Fibroblast of pulmonary artery (primary cell): ENCODE results near the gene MAMLD1.
A peak's percentile ranks its signal among the peaks of the same experiment; 100 is the strongest.

Experiments used
- DNase-seq: peaks from one replicate; pipeline ENCODE4 v3.0.0-alpha.2; 2010; ENCODE audit warnings: low read depth
- H3K4me3 ChIP-seq: replicated peaks from 2 replicates; pipeline ENCODE4 v1.5.1; 2011; ENCODE audit warnings: low read depth, mild to moderate bottlenecking, control low read depth, low read length, moderate library complexity
- CTCF ChIP-seq: IDR thresholded peaks from 2 replicates; pipeline ENCODE4 v1.5.1; 2011; ENCODE audit warnings: mild to moderate bottlenecking, control low read depth, low read length, inconsistent platforms; ENCODE audit errors: missing control alignments

MAMLD1 gene

GRCh38 chrX:150405576-150405975 lies 42.5 kb downstream of the MAMLD1 start:
- DNase-seq, result no peak
- no peak overlapping the region for H3K4me3 ChIP-seq
- TF ChIP-seq CTCF, result peak; percentile 9

GRCh38 chrX:150406596-150406995 lies 43.5 kb downstream of the MAMLD1 start:
- no peak for DNase-seq
- no peak for TF ChIP-seq CTCF
- H3K4me3 ChIP-seq, result no peak overlapping the region

GRCh38 chrX:150408007-150408406 lies 44.9 kb downstream of the MAMLD1 start:
- TF ChIP-seq CTCF, result no peak

GRCh38 chrX:150408561-150408960 lies 45.4 kb downstream of the MAMLD1 start:
- H3K4me3 ChIP-seq, result no peak overlapping the region
- peak; percentile 37 for DNase-seq
- TF ChIP-seq CTCF, result no peak

More at GRCh38 chrX:150408007-150408406, 44.9 kb downstream of the MAMLD1 start:
- DNase-seq, result no peak
- no peak overlapping the region for H3K4me3 ChIP-seq

- no peak for TF ChIP-seq CTCF
These were observed 46.4 kb downstream of the MAMLD1 start for GRCh38 chrX:150409486-150409885.

GRCh38 chrX:150409964-150410363 lies 46.8 kb downstream of the MAMLD1 start:
- no peak overlapping the region for H3K4me3 ChIP-seq
- no peak for TF ChIP-seq CTCF
- DNase-seq, result no peak

More at GRCh38 chrX:150409486-150409885, 46.4 kb downstream of the MAMLD1 start:
- DNase-seq, result no peak
- no peak overlapping the region for H3K4me3 ChIP-seq

GRCh38 chrX:150410513-150410912 lies 47.4 kb downstream of the MAMLD1 start:
- no peak for TF ChIP-seq CTCF

More at GRCh38 chrX:150410513-150410912, 47.4 kb downstream of the MAMLD1 start:
- no peak overlapping the region for H3K4me3 ChIP-seq
- no peak for DNase-seq
